CD4-positive, alpha-beta T cell treated with Interleukin-6 at 100 ng/mL for 8 hours (primary cell): ENCODE data around the gene PAPSS2.

Experiments
- DNase-seq: peaks from one replicate; pipeline ENCODE4 v3.0.0-alpha.2; 2020; ENCODE audit warnings: mixed read lengths, low spot score

Gene PAPSS2

DNA sequence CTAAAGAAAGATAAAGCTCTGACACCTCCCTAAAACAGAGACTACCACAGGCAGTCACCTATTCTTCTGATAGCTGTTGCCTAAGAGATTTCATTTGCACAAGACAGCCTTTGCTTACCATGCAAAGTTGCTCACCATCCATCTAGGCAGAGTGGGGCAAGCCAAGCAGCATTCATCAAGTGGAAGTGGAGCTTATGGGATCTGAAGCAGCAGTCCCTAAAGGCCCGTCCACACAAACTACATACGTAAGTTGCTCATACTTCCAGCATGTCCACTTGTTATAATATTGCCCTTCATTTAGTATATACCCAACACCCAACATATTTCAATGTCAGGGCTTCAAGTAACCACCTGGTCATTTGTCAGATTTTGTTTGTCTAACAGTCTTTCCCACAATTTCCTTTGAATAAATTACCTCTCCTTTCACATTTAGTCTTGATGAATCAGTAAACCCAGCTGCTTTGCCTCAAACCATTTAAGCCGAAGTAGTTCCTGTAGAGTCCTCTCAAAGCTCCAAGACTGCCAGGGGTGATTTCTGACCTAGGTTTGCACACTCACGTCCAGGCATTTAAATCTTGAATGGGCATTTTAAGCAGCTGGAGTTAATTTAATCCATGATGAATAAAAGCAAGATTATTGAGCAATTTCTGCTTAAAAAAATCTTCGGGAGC, 90.5 kb downstream of the PAPSS2 start:
- DNase-seq, result no peak

DNA sequence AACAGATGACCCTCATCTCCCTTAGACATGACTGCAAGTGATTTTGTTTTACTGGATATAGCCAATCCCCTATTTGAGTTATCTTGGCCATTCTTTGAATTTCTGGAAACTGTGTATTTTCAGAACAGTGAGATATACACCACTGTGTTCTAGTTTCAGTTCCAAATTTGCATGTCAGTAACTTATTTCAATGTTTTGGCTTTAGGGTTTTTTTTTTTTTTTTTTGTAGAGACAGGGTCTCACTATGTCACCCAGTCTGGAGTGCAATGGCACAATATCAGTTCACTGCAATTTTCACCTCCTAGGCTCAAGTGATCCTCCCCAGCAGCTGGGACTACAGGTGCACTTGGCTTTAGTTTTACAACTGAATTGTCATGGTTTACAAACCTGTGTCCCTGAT, 91.1 kb downstream of the PAPSS2 start:
- DNase-seq, result no peak

DNA sequence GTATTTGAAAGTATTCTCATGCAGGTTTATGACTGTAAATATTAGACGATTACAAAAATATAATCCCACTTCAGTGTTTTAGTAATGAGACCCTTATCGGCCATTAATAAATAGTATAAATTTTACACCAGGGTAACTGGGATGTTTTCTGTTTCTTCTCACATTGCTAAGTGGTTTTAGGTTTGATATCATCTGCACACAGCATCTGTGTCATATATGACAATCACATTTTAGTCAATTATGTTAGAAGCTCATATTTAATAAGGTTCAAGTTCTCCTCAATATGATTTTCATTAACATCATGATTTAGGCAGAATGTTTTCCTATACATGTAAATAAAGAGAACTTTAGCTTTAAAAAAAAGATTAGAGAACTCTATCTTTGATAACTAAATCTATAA, 91.6 kb downstream of the PAPSS2 start:
- DNase-seq, result no peak

DNA sequence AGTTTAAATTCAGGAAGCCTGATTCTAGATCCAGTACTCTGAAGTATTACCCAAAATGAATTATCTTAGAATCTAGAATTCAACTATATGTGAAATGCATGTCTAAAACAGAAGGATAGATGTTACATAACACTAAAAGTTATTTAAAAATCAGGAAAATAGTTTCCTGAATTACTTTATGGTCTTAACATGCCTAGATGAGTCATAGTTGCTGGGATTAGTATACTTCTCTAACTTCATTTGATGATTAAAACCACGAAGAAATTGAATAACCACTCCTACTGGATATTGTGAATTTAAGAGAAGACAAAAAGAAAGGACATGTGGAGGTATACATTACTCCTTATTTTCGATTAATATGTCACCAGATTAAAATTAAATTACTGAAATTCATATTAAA, 92.9 kb downstream of the PAPSS2 start:
- no peak for DNase-seq

DNA sequence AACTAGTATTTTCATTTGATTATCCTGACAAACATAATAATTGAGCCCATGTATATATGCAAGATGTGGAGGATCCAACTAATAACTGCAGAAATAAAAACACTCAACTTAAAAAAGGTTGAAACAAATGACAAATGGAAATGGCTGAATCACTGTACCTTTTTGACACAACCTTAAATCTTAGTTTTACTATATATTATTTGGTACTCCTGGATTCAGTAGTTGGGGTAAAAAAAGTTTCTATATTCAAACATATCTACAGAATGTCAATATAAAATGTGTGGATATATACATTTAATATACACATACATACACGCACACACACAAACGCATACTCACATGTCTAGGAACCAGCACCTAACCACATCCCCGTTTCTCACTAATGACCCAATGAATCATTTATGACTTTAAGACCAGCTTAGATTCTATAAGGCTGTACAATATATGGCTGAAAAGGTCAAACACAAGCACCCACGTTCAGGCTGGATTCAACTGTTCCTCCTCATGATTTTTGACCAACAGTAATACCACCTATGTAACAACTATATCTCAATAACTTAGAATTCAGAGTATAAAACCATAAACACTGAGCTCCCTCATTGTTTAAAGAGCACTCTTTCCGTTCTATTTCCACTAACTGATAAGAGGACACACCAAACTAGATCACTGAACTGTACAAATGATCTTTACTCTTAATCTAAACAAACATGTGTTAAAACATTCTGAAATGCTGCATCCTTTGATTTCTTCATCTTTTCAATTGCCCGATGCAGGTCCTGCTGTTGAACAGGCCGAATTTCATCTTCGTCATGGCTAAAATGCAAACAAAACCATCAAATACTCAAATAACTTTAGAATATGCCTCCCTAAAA, 94.6 kb downstream of the PAPSS2 start:
- no peak for DNase-seq

DNA sequence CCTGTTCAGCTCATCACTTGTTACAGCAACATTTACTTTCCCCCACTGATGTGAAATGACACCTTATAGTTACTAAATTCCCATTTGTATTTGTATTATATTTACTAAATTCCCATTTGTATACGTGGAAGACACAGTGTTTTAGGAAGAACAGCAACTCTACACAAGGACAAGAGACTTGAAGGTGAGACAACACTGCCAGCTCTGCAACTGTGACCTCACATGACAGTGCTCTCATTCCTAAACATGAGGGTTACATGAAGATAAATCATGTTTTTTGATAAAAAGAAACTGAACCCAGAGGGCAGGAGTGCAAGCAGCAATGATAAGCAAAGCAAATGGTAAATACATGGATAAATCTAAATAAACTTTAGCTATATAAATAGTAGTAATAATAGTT, 98.0 kb downstream of the PAPSS2 start:
- no peak for DNase-seq

DNA sequence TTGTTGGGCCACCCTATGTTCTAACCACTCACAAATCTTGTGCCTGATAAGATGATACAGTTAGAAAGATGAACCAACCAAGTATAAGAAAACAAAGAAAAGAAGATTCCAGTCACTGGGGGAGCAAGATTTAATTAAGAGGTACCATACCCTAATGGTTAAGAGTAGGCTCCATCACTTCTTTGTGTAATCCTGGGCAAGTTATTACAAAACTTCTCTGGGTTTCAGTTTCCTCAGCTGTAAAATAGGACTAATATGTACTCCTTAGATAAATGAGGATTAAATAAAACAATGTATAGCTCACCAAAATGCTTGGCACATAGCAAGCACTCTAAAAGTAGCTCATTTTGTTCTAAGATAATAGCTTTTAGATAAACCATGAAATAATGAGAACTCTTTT, 99.9 kb downstream of the PAPSS2 start:
- no peak for DNase-seq

DNA sequence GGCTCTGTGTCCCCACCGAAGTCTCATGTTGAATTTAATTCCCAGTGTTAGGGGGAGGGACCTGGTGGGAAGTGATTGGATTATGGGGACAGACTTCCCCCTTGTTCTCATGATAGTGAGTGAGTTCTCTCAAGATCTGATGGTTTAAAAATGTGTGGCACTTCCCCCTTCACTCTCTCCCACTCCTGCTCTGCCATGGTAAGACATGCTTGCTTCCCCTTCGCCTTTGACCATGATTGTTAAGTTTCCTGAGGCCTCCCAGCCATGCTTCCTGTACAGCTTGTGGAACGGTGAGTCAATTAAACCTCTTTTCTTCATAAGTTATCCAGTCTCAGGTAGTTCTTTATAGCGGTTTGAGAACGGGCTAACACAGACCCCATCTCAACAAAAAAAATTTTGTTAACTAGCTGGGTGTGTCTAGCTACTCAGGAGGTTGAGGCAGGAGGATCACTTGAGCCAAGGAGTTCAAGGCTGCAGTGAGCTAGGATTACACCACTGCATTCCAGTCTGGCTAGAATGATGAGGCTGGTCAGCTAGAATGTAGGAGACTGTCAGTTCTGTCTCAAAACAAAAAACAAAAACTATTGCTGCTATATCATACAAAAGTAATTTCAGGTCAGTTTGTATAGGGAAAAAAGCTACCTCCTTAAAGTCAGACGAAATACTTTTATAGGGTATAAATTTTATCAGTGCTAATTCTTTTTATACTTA, 100.7 kb downstream of the PAPSS2 start:
- no peak for DNase-seq

DNA sequence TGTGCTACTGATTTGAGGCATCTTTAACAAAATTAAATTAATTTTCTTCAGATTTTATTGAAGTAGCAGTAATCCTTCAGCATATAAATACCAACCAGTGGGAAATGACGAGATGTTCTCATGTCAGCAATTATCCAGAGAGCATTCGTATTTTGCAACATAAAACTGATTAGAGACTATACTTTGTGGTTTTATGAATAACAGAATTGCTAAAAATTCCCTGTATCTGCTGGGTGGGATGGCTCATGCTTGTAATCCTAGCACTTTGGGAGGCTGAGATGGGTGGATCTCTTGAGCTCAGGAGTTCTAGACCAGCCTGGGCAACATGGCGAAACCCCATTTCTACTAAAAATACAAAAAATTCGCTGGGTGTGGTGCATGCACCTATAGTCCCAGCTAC, 101.5 kb downstream of the PAPSS2 start:
- DNase-seq, result no peak

DNA sequence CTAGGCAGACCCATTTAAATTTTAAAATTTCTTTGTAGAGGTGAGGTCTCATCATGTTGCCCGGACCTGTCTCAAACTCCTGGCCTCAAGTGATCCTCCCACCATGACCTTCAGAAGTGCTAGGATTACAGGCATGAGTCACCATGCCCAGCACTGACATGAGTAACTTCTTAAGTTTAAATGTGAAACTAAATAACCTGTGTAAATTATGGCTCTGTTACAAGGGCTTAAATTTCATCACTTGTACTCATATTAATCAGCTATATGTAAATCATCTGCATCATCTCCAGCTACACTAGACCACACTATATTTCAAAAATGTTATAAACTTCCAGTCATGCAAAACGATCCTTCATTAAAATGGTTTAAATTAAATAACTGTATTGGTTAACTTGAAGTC, 102.2 kb downstream of the PAPSS2 start:
- DNase-seq, result no peak

DNA sequence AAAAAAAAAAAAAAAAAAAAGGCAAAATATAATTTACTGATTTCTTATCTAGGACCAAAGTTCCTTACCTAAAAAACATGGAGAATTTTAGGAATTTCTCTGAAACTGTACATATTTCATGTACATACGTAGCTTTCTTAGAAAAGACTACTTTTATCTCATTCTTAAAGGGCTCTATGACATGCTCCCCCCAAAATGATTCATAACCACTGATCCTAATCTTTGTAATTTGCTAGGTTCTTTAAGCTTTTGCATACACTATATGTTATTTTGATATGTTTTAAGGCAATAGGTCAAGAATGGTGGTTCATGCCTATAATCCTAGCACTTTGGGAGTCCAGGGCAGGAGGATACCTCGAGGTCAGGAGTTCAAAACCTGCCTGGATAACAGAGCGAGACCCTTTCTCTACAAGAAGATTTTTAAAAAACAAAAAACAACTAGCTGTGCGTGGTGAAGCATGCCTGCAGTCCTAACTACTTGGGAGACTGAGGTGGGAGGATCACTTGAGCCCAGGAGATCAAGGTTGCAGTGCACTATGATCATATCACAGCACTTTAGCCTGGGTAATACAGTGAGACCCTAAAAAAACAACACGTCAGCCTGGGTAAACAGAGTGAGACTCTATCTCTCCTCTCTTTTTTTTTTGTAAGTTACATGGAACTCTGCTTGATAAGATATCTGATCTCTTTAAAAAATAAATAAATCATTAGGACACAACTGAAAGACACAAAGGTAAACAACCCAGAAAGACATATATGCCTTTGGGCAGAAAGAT, 103.6 kb downstream of the PAPSS2 start:
- no peak for DNase-seq

DNA sequence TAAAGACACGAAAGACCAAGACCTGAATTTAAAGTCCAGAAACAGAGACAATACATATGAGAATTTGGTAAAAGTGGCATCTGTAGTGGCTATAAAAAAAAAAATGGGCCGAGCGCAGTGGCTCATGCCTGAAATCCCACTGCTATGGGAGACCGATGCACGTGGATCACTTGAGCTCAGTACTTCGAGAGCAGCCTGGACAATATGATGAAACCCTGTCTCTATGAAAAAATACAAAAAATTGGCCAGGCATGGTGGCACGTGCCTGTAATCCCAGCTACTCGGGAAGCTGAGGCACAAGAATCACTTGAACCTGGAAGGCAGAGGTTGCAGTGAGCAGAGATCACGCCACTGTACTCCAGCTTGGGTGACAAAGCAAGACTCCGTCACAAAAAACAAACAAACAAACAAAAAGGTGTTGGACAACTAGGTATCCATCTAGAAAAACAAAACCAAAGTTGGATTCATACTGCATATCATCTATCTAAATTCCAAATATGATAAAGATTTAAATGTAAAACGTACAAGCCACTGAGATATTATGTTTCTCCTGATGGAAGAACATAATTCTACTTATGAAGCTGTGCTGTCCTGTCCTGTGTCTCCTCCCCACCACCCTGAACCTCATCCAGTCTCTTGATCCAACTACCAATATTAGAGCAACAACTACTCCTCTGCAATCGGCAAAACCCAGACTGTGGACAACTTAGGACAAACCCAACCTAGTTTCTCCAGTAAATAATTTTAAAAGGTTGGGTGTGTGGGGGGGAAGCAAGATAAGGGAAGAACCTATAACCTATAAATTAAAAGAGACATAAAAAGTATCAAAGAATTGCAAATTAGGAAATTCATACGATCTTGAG, 104.6 kb downstream of the PAPSS2 start:
- DNase-seq, result no peak

DNA sequence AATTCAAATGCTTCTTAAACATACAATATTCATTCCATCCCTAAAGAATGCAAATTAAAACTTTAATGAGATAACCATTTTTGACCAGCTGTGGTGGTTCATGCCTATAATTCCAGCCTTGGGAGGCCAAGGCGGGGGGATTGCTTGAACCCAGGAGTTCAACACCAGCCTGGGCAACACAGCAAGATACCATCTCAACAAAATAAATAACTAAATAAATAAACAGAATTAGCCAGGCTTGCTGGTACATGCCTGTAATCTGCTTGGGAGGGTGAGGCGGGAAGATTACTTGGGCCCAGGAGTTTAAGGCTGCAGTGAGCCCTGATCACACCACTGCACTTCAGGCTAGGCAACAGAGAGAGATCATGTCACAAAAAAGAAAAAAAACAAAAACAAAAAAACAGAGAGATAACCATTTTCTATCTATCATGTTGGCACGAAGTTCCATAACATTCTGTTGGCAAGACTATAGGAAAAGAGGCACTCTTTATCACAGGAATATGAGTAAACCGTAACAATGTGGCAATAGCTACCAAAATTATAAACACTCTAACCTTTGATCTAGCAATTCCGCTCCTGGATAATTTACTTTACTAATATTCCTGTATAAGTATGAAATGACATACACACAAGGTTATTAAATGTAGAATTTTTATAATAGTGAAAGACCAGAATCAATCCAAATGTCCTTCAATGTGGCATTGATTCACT, 106.1 kb downstream of the PAPSS2 start:
- no peak for DNase-seq

DNA sequence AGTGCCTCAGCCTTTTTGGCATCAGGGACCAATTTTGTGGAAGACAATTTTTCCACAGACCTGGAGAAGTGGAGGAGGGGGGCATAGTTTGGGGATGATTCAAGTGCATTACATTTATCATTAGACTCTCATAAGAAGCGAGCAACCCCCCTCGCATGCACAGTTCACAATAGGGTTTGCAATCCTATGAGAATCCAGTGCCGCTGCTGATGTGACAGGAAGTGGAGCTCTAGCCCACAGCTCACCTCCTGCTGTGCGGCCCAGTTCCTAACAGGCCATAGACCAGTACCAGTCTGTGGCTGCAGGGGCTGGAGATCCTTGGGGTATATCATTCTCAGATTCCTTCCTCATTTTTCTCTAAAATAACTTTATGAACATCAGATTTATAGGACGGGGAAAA, 107.6 kb downstream of the PAPSS2 start:
- DNase-seq, result no peak

DNA sequence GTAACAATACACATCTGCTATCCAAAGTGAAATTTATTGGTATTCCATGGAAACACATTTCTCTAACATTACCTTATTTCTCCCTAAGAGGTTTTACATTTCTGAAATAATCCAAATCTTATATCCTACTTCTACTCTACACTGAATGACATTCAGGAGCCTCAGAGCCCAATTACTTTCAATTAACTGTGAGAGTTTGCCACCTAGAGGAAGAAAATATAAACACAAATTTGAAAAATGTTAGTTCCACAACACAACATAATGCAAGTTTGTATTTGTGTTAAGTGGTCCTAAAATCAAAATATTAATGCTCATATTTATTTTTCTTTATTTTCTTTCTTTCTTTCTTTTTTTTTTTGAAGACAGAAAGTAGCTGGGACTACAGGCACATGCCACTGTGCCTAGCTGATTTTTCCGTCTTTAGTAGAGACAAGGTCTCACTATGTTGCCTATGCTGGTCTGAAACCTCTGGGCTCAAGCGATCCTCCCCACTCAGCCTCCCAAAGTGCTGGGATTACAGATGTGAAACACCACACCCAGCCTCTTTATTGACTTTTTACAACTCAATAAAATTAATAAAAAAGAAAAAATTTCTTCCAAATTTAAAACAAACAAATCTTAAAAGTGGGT, 112.3 kb downstream of the PAPSS2 start:
- DNase-seq, result no peak

DNA sequence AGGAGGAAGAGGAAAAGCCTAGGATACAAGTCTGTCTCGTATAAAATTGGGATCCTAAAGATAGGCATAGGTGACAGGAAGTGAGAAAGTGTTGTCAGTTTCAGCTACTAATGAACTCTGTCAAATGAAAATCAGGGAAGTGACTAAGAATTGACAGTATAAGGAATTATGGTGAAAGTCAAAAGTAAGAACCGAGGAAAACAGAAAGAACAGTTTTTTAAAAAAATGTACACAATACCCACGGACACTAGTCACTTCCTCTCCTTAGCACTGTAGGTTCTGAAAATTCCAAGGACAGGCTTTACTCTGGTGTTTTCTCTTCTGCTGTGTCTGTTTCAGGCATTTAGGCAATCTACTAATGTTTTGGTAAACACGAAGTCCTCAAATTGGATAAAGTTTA, 116.1 kb downstream of the PAPSS2 start:
- DNase-seq, result no peak

DNA sequence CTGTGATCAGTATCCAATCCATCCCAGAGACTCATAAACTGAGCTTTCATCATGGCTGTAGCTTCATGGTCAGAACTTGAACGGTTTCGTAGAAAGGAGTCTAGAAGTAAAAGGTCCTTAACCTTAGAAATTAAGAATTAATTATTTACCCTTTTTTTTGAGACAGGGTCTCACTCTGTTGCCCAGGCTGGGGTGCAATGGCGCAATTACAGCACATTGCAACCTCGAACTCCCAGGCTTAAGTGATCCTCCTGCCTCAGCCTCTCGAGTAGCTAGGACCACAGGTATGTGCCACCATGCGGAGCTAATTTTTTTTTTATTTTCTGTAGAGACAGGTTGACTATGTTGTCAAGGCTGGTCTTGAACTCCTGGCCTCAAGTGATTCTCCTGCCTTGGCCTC, 116.7 kb downstream of the PAPSS2 start:
- DNase-seq, result no peak

DNA sequence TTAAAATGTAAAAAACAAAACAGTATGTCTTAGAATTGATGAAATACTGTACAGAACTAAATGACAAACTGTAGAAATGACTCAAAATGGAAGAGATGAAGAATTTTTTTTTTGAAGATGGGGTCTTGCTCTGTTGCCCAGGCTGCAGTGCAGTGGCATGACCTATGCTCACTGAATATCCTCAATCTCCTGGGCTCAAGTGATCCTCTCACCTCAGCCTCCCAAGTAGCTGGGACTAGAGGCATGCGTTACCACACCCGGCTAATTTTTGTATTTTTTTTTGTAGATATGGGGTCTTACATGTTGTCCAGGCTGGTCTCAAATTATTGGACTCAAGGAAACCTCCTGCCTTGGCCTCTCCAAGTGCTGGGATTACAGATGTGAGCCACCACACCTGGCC, 121.9 kb downstream of the PAPSS2 start:
- no peak for DNase-seq

DNA sequence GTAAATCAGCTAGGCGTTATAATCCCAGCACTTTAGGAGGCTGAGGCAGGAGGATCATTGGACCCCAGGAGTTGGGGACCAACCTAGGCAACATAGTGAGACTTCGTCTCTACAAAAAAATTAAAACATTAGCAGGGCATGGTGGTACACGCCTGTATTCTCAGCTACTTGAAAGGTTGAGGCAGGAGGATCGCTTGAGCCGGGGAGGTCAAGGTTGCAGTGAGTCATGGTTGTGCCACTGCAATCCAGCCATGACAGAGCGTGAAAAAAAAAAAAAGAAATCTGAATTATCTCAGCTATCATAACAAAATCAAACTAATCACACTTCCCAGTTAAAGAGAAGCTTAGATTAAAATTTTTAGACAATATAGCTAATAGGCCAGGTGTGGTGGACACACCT, 123.0 kb downstream of the PAPSS2 start:
- no peak for DNase-seq

DNA sequence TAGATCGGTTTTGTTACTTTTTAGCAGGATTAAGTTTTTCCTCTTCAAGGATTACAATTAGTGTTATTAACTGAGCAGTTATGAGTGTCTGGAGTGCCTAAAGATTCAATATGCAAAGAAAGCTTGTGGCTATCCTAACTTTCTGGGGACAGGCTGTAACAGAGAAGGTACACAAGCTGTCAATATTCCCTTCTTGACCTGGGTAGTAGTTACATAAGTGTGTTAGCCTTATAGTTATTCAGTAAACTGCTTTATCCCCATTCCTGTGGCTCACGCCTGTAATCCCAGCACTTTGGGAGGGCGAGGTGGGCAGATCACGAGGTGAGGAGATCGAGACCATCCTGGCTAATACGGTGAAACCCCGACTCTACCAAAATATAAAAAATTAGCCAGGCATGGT, 126.7 kb downstream of the PAPSS2 start:
- DNase-seq, result no peak
